ENCODE results near the gene OR4E2. TPM values are rescaled to one million over a fixed set of nuclear protein-coding genes. Genes with fewer than 3 reads are reported as not detected.
A peak's percentile ranks its signal among the peaks of the same experiment; 100 is the strongest.

Gene OR4E2
- total RNA-seq, 2 experiments from 2014 or later: not detected

DNA sequence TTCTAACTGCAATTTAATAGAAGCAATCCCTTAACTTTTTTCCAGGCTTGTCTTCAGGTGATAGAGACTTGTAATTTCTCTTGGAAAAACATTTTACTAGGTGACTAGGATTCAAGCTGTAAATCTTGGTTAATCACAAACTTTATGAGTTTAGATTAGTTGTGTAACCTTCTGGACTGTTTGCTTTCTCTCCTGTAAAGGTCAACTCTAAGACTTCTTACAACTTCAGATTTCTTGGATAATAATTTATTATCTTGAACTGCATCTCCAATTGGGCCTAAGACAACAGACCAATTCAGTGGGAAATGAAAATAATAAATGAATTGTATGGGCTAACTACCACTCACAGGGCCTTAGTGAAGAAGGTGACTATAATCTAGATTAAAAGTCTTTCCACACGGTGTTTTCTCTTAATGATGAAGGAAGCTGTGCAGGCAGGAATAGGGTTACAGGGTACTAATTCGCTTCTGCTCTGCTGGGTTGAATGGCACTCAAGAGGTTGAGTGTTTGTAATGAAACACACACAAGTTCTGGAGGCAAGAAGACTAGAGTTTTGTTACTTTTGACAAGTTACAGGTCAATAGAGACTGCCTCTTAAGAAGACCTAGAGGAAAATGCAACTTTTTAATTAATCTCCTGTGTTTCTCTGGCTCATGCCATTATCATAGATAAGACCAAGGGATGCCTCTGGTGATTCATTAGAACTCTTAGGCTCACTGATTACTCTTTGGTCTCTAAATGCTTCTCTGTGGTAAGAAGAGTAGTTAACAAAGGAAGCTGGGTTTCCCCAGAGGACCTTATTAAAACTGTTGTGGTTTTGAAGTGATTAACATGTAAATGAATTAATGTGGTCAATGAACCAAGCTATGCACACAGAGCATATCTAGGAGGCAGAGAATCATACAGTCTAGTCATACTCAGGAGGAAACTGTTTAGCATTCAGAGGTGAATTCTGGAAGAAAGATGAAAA, 50.0 kb downstream of the OR4E2 start:
- no peak overlapping the region for H2AFZ ChIP-seq (ENCODE audit: low read length)
- H3K4me2 ChIP-seq (ENCODE audit: low read length): peak overlapping the region; percentile 38
- ChIA-PET CTCF (ENCODE audit: unreplicated experiment) (no interaction called here), POLR2A (interaction anchor here (0.5 to 1.5 kb wide), 8 partner anchors 8 to 1441 kb away, joined by 3 to 5 read pairs (median 3); partner anchors contain the start of gene OR4E2)
- no peaks in the 10 kb centered on the region for H3K9me2 ChIP-seq (ENCODE audit: insufficient read depth, low read length)
- intact Hi-C loops (cut with micrococcal nuclease; ENCODE audit: unreplicated experiment): no loop called here
- H3K27ac ChIP-seq (ENCODE audit: low read depth, low read length, poor library complexity, severe bottlenecking): no peak overlapping the region
- H3K9me3 ChIP-seq (ENCODE audit: low read length): no peaks in the 10 kb centered on the region
- DNase-seq (ENCODE audit: low spot score): peak; percentile 4
- BruUV-seq (replicated peaks): no TSS peak
- H3K4me3 ChIP-seq (ENCODE audit: low read depth, low read length, poor library complexity, severe bottlenecking): no peak overlapping the region
- H3K79me2 ChIP-seq (ENCODE audit: insufficient read depth, low read depth, low read length): no peaks in the 10 kb centered on the region
- TF ChIP-seq, protein P1, sequence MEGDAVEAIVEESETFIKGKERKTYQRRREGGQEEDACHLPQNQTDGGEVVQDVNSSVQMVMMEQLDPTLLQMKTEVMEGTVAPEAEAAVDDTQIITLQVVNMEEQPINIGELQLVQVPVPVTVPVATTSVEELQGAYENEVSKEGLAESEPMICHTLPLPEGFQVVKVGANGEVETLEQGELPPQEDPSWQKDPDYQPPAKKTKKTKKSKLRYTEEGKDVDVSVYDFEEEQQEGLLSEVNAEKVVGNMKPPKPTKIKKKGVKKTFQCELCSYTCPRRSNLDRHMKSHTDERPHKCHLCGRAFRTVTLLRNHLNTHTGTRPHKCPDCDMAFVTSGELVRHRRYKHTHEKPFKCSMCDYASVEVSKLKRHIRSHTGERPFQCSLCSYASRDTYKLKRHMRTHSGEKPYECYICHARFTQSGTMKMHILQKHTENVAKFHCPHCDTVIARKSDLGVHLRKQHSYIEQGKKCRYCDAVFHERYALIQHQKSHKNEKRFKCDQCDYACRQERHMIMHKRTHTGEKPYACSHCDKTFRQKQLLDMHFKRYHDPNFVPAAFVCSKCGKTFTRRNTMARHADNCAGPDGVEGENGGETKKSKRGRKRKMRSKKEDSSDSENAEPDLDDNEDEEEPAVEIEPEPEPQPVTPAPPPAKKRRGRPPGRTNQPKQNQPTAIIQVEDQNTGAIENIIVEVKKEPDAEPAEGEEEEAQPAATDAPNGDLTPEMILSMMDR (conservative IDR thresholded peaks at IDR 0.05; ENCODE audit: low read length): no peak
- no peak for TF ChIP-seq EZH2phosphoT487 (IDR thresholded peaks at IDR 0.05; ENCODE audit: borderline replicate concordance, low read depth, low read length)
- H4K20me1 ChIP-seq (ENCODE audit: insufficient read depth, low read length): no peaks in the 10 kb centered on the region
- no peaks in the 10 kb centered on the region for H3K36me3 ChIP-seq (ENCODE audit: insufficient read depth, low read length)
- H3K4me1 ChIP-seq (ENCODE audit: insufficient read depth, low read length, poor library complexity, severe bottlenecking): peaks cover 17% of the 10 kb centered on the region

DNA sequence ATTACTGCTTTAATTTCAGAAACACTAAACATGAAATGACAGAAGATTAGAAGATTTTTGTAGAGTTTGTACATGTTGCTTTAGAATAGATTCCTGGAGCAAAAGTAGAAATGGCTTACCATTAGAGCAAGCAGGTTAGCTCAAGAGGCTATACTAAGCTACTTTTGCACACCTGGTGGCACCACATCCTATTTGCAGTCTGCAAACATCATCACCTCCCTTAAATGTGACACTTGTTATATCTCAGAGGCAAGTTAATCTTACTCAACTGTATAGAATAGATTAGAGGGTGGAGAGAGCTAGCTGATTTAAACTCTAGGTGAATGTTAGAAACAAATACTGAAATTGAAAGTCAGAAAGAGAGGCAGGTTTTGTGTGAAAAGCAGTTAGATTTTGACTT, 50.7 kb downstream of the OR4E2 start:
- no TSS peak for BruUV-seq (replicated peaks)
- intact Hi-C loops (cut with micrococcal nuclease; ENCODE audit: unreplicated experiment): no loop called here
- H3K4me3 ChIP-seq (ENCODE audit: low read depth, low read length, poor library complexity, severe bottlenecking): no peak overlapping the region

More for the DNA sequence above, 50.7 kb downstream of the OR4E2 start:
- Histone ChIP-seq H4K20me1 (ENCODE audit: insufficient read depth, low read length) (no peaks in the 10 kb centered on the region), H3K9me2 (ENCODE audit: insufficient read depth, low read length) (no peaks in the 10 kb centered on the region), H2AFZ (ENCODE audit: low read length) (no peak overlapping the region), H3K27ac (ENCODE audit: low read depth, low read length, poor library complexity, severe bottlenecking) (no peak overlapping the region), H3K79me2 (ENCODE audit: insufficient read depth, low read depth, low read length) (no peaks in the 10 kb centered on the region), H3K36me3 (ENCODE audit: insufficient read depth, low read length) (no peaks in the 10 kb centered on the region), H3K4me1 (ENCODE audit: insufficient read depth, low read length, poor library complexity, severe bottlenecking) (peaks cover 17% of the 10 kb centered on the region), H3K9me3 (ENCODE audit: low read length) (no peaks in the 10 kb centered on the region), H3K4me2 (ENCODE audit: low read length) (peak overlapping the region; percentile 38)
- peak; percentile 6 for DNase-seq (ENCODE audit: low spot score)
- TF ChIP-seq, protein P1 (conservative IDR thresholded peaks at IDR 0.05; ENCODE audit: low read length): no peak
- no peak for TF ChIP-seq EZH2phosphoT487 (IDR thresholded peaks at IDR 0.05; ENCODE audit: borderline replicate concordance, low read depth, low read length)
- CTCF ChIA-PET (ENCODE audit: unreplicated experiment): no interaction called here
- POLR2A ChIA-PET: interaction anchor here (0.5 to 1.5 kb wide), 8 partner anchors 8 to 1440 kb away, joined by 3 to 5 read pairs (median 3); partner anchors contain the start of gene OR4E2
